ENCODE results near the gene LIPG.

The LIPG gene

DNA sequence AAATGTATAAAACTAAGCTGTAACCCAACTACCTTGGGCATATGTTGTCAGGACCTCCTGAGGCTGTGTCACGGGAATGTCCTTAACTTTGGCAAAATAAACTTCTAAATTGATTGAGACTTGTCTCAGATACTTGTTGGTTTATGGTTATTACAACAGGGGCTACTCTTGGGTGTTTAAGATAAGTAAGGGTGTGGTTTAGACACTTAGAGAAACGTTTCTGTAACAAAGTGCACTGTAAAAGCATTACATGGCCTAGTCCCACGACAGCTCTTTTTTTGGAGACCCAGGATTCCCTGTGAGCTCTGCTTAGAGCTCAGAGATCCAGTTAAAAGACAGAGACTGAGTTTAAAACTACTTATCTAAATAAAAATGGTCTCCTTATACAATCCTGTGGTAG lies 32.3 kb upstream of the LIPG start:
- no peak for DNase-seq (ENCODE audit: low read depth)
- H3K4me3 ChIP-seq (ENCODE audit: low read length) = no peak overlapping the region
- no peak for TF ChIP-seq CTCF (conservative IDR thresholded peaks at IDR 0.05; ENCODE audit: low read length)

DNA sequence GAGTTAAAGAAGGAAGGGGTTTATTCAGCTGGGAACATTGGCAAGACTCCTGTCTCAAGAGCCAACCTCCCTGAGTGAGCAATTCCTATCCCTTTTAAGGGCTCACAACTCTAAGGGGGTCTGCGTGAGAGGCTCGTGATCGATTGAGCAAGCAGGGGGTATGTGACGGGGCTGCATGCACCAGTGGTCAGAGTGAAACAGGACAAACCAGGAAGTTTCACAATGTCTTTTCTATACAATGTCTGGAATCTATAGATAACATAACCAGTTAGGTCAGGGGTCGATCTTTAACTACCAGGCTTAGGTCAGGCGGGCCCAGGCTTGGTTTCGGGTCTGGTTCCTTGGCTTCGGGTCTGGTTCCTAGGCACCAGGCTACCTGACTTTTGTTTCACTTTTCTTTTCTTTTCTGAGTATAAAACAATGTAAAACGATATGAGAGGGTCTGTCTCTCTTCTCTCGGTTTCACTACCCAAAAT lies 30.1 kb upstream of the LIPG start:
- H3K4me3 ChIP-seq (ENCODE audit: low read length) = no peak overlapping the region
- TF ChIP-seq CTCF (conservative IDR thresholded peaks at IDR 0.05; ENCODE audit: low read length) = no peak
- no peak for DNase-seq (ENCODE audit: low read depth)

GRCh38 chr18:49534846-49535601 lies 26.8 kb upstream of the LIPG start:
- TF ChIP-seq CTCF (conservative IDR thresholded peaks at IDR 0.05; ENCODE audit: low read length) = no peak
- DNase-seq (ENCODE audit: low read depth) = no peak
- H3K4me3 ChIP-seq (ENCODE audit: low read length) = no peak overlapping the region

DNA sequence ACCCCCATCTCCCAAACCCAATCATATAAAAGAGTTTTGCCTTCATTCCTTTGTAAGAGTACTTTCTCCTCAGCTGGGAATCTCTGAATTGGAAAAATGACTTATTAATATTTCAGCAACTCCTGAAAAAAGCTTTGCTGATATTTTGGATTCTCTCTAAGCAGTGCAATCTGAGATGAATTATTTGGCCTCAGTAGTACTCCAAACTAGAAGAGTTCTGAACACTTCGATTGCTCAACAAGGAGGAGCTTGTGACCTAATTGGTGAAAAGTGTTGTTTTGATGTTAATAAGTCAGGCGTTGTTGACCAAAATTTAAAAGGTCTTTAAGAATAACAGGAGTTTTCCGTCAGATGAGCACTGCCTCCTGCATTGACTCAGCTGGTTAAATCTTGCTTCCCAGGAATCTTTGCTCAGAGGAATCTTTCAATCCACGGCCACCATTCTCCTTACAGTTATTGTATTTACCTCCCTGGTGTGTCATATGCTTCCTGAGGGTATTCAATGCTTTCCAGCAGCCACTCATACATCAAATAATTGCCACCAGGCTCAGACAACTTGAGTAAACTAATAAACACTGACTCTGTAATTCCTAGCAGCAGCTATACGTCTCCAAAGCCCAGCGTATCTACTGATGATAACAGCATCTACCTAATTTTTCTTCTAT lies 24.5 kb upstream of the LIPG start:
- no peak for TF ChIP-seq CTCF (conservative IDR thresholded peaks at IDR 0.05; ENCODE audit: low read length)
- H3K4me3 ChIP-seq (ENCODE audit: low read length) = no peak overlapping the region
- no peak for DNase-seq (ENCODE audit: low read depth)

DNA sequence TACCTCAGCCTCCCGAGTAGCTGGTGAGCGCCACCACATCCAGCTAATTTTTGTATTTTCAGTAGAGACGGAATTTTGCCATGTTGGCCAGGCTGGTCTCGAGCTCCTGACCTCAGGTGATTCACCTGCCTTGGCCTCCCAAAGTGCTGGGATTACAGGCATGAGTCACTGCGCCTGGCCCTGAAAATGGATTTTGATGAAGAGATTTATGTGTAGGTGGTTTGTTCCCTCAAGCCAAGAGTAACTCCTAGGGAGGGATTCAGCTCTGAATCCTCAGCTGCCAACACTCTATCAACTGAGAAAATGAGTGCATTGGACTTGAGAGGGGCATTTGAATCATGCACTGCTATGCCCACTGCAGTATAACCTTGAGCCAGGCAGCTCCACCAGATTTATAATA lies 17.5 kb upstream of the LIPG start:
- no peak for DNase-seq (ENCODE audit: low read depth)
- no peak for TF ChIP-seq CTCF (conservative IDR thresholded peaks at IDR 0.05; ENCODE audit: low read length)
- H3K4me3 ChIP-seq (ENCODE audit: low read length) = no peak overlapping the region

GRCh38 chr18:49546278-49546677 lies 15.6 kb upstream of the LIPG start:
- H3K4me3 ChIP-seq (ENCODE audit: low read length) = no peak overlapping the region
- TF ChIP-seq CTCF (conservative IDR thresholded peaks at IDR 0.05; ENCODE audit: low read length) = no peak
- no peak for DNase-seq (ENCODE audit: low read depth)
